Measurements from ENCODE around the gene SH3BP5.

GRCh38 chr3:15277861-15278500, 54.4 kb downstream of the SH3BP5 start:
- TF ChIP-seq CTCF (conservative IDR thresholded peaks at IDR 0.05; ENCODE audit: low read length), result no peak
- no peak for TF ChIP-seq EZH2phosphoT487 (IDR thresholded peaks at IDR 0.05; ENCODE audit: borderline replicate concordance, low read depth, low read length)
